GM12891 (cell line): ENCODE results near the gene GCNT2.

Experiments
- POLR2A ChIP-seq: IDR thresholded peaks from 2 replicates; pipeline ENCODE4 v1.6.1; 2011; ENCODE audit warnings: low read depth, low read length, control low read depth
- POU2F2 ChIP-seq: IDR thresholded peaks from 2 replicates; pipeline ENCODE4 v1.6.1; 2011; ENCODE audit warnings: low read depth, mild to moderate bottlenecking, control low read depth, low read length, moderate library complexity

DNA sequence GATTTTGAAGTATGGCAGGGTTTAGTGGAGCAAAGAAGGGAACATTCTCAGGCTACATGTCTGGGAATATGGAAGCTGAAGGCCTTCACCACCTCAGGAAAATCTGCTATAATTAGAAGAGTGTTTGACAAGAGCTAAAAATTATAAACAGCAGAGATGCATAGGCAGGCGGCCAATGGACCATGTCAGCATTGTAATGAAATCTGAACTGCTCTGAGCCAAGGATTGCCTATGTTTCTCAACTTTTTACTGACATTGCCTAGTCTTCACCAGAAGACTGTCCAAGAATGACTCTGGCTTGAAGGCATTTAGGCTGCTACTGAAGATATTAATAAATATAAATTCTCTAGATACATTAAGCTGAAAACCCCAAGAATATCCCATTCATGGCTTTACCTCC lies 89.1 kb downstream of the GCNT2 start:
- TF ChIP-seq POLR2A (no peak), POU2F2 (no peak)
